Mucosa of descending colon (tissue), 3 donors: ENCODE data around the gene ZNF275. TPM values are rescaled to one million over a fixed set of nuclear protein-coding genes. Genes with fewer than 3 reads are reported as not detected.

Source experiments
- ATAC-seq: fragments of 200-7000 bp; cut with Tn5 transposase; one replicate; pipeline ENCODE4 v1.9.1; 2020; ENCODE audit warnings: mild to moderate bottlenecking, moderate library complexity
- DNase-seq, 3 donors: peaks; one replicate each; pipeline ENCODE4 v3.0.0-alpha.2; 2020
- H3K36me3 ChIP-seq: fragments of 200-600 bp; one replicate; pipeline ENCODE4 v1.8.0; 2021; ENCODE audit warnings: low read depth, mild to moderate bottlenecking
- H3K4me1 ChIP-seq: fragments of 200-600 bp; one replicate; pipeline ENCODE4 v1.8.0; 2021; ENCODE audit warnings: low read depth, mild to moderate bottlenecking
- H3K4me3 ChIP-seq: fragments of 200-600 bp; one replicate; pipeline ENCODE4 v1.8.0; 2021; ENCODE audit warnings: mild to moderate bottlenecking
- H3K9me3 ChIP-seq: fragments of 200-600 bp; one replicate; pipeline ENCODE4 v1.8.0; 2021; ENCODE audit warnings: mild to moderate bottlenecking
- intact Hi-C, 2 donors: fragments of 100-400 bp; cut with DNase I in 1 of 2; cut with micrococcal nuclease in 1 of 2; formaldehyde crosslinking; loops; one replicate each; pipeline versions ENCODE4 v1.11.0 to v1.11.1; 2022; cut with DNase I, micrococcal nuclease
- total RNA-seq, 3 donors: library from RNA; stranded (reverse); fragmentation: NEBNext Ultra II Directional in 2 of 3; extraction: Animal tissue kit (Norgen Biotek cat#: 25700) in 2 of 3; gene quantifications; one replicate each; pipeline versions ENCODE4 v1.2.1 to v1.2.4, GENCODE V29; 2021 to 2023
- TF ChIP-seq, protein P1 (sequence below): fragments of 200-600 bp; IDR thresholded peaks from one replicate; pipeline ENCODE4 v1.8.0; 2022; ENCODE audit warnings: antibody characterized with exemption, mild to moderate bottlenecking
- donor health status: DM: no; HTN: no; CAD: no; lungs with moderate emphysema.
- donor health status: DM: no; HTN: no; CAD: no.
- donor health status: DM: no; HTN: yes; CAD: no.

Gene ZNF275
- total RNA-seq, 3 donors from 2014 or later = 5.2 to 10.0 (median 6.1) TPM

DNA sequence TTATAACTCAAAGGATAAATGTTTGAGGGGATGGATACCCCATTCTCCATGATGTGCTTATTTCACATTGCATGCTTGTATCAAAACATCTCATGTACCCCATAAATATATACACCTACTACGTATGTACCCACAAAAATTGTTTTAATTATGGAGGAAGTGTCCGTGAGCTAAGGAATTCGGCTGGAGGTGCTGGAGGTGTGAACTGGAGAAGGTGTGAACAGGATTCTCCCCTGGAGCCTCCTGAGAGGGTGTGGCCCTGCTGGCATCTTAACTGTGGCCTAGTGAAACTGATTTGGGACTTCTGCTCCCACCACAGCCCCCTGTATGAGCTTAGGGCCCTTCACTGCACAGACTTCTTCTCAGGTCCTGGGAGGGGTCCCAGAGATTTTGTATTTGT, 43.8 kb downstream of the ZNF275 start:
- Histone ChIP-seq H3K4me3 (no peak overlapping the region), H3K9me3 (no peaks in the 10 kb centered on the region), H3K4me1 (no peaks in the 10 kb centered on the region), H3K36me3 (no peaks in the 10 kb centered on the region)
- intact Hi-C loops = no loop called here
- no peak for DNase-seq
- TF ChIP-seq, protein P1, sequence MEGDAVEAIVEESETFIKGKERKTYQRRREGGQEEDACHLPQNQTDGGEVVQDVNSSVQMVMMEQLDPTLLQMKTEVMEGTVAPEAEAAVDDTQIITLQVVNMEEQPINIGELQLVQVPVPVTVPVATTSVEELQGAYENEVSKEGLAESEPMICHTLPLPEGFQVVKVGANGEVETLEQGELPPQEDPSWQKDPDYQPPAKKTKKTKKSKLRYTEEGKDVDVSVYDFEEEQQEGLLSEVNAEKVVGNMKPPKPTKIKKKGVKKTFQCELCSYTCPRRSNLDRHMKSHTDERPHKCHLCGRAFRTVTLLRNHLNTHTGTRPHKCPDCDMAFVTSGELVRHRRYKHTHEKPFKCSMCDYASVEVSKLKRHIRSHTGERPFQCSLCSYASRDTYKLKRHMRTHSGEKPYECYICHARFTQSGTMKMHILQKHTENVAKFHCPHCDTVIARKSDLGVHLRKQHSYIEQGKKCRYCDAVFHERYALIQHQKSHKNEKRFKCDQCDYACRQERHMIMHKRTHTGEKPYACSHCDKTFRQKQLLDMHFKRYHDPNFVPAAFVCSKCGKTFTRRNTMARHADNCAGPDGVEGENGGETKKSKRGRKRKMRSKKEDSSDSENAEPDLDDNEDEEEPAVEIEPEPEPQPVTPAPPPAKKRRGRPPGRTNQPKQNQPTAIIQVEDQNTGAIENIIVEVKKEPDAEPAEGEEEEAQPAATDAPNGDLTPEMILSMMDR = no peak
- no peak for ATAC-seq

DNA sequence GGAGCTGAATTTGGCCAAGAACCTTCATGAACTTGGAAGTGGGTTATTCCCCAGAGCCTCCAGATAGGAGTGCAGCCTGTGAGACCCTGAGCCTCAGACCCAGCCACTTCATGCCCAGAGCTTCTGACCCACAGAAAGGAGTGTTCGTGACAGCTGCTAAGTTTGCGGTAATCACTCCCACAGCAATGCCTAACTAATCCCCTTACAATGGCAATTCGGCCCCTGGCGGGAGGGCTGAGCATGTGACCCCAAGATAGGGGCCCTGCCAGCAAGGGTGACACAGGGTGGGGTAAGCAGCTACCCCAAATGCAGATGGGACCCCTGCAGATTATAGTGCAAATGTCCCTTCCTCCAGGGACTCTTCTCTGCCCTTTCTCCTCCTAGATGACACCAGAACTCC, 44.7 kb downstream of the ZNF275 start:
- DNase-seq (no peak), ATAC-seq (no peak)
- Histone ChIP-seq H3K4me1 (no peaks in the 10 kb centered on the region), H3K4me3 (no peak overlapping the region), H3K9me3 (no peaks in the 10 kb centered on the region), H3K36me3 (no peaks in the 10 kb centered on the region)
- intact Hi-C loops = no loop called here
- TF ChIP-seq, protein P1 = no peak

DNA sequence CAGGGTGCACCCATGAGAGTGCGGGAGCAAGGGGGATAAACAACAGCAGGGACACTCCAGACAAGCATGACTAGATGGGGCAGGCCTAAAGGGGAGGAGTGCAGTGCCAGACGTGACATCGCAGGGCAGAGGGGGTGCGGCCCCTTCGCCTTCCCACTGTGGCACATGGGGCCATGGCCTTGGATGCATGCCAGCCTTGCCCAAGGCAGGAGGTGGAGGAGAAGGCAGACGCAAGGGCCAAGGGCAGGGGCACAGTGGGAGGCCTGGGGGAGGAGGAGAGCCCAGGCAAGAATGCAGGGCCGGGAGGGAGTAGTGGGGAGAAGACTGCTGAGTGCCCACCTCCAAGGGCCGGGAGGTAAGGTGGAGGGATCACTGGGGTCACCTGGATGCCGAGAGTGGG, 45.6 kb downstream of the ZNF275 start:
- no peaks in the 10 kb centered on the region for H3K36me3 ChIP-seq
- DNase-seq (no peak), ATAC-seq (no peak)
- TF ChIP-seq, protein P1 = no peak
- no peaks in the 10 kb centered on the region for H3K4me1 ChIP-seq
- H3K9me3 ChIP-seq = no peaks in the 10 kb centered on the region
- intact Hi-C loops = no loop called here
- H3K4me3 ChIP-seq = no peak overlapping the region

DNA sequence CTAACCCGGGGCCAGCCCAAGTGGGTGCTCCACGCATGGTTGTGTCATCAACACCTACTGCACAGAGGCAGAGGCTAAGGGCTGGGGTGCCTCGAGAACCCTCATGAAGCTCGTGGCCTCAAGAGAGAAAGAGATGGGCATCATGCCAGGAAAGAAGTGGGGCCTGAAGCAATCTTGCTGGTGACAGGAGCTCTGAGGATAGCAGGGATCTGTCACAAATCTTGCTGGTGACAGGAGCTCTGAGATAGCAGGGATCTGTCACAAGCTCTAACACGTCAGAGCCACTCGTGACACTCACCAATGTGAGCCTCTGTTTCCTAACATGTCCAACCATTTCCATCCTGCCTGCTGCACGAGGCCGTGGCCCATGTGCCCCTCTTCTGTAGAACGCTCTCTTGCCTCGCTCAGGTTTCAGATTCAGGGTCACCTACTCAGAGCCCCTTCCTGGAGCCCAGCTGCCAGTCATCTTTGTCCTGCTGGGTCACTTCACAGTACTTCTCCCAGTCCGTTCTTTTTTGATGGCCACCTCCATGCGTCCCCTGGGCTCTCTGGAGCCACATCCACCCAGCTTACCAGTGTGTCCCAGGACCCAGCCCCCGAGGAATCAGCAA, 46.1 kb downstream of the ZNF275 start:
- intact Hi-C loops = no loop called here
- TF ChIP-seq, protein P1 = no peak
- H3K4me1 ChIP-seq = no peaks in the 10 kb centered on the region
- ATAC-seq = no peak
- DNase-seq = no peak
- H3K4me3 ChIP-seq = no peak overlapping the region
- no peaks in the 10 kb centered on the region for H3K9me3 ChIP-seq
- no peaks in the 10 kb centered on the region for H3K36me3 ChIP-seq

DNA sequence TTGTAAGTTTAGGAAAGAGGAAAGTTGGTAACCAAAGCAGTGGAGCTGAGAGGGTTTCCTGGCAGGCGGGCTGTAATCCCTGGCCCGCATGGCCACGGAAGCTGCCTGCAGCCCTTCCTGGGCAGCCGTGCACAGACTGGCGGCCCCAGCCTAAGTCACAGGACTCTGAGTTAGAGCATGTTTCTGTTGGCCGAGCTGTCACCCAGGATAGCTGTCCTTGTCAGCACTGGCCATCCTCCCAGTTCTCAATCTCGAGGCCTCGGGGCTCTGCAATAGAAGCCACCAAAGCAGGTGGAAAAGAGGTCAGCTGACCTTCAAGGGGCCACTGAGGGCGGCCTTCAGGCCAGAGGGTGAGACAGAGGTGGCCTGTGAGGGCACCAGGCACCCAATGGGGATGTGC, 46.7 kb downstream of the ZNF275 start:
- Histone ChIP-seq H3K4me1 (no peaks in the 10 kb centered on the region), H3K4me3 (no peak overlapping the region), H3K36me3 (no peaks in the 10 kb centered on the region), H3K9me3 (no peaks in the 10 kb centered on the region)
- DNase-seq (no peak), ATAC-seq (no peak)
- intact Hi-C loops = no loop called here
- TF ChIP-seq, protein P1 = no peak
